SK-MEL-5 (cell line): ENCODE measurements around the gene SIGLEC6. TPM values are rescaled to one million over a fixed set of nuclear protein-coding genes. Genes with fewer than 3 reads are reported as not detected.

Source experiments
- DNase-seq: peaks from one replicate; pipeline ENCODE4 v3.0.0-alpha.2; 2016; ENCODE audit warnings: low read depth, low spot score
- in situ Hi-C: cut with HindIII; loops from 2 replicates; pipeline ENCODE4 v1.10.0; 2016; ENCODE audit warnings: low sequenced_read_pairs, high pct_unique_total_duplicates, low pct_unique_long_range_greater_than_20kb
- polyA plus RNA-seq, 2 experiments: library from polyadenylated mRNA; depleted of rRNA; stranded (reverse); fragments of >200 nt; gene quantifications; 2 replicates each; pipeline ENCODE4 v1.2.3, GENCODE V29; 2015
- total RNA-seq: library from RNA; depleted of rRNA; stranded (reverse); fragments of >200 nt; shearing (Covaris generic); gene quantifications from 2 replicates; pipeline ENCODE4 v1.2.3, GENCODE V29; 2014; rRNA removed

Gene SIGLEC6
- total RNA-seq, result not detected in 2 replicates
- not detected in 2 replicates for polyA plus RNA-seq (2015; cell fraction: cytosol; rRNA removed)
- polyA plus RNA-seq (2015; cell fraction: nucleus; rRNA removed), result not detected in 2 replicates

DNA sequence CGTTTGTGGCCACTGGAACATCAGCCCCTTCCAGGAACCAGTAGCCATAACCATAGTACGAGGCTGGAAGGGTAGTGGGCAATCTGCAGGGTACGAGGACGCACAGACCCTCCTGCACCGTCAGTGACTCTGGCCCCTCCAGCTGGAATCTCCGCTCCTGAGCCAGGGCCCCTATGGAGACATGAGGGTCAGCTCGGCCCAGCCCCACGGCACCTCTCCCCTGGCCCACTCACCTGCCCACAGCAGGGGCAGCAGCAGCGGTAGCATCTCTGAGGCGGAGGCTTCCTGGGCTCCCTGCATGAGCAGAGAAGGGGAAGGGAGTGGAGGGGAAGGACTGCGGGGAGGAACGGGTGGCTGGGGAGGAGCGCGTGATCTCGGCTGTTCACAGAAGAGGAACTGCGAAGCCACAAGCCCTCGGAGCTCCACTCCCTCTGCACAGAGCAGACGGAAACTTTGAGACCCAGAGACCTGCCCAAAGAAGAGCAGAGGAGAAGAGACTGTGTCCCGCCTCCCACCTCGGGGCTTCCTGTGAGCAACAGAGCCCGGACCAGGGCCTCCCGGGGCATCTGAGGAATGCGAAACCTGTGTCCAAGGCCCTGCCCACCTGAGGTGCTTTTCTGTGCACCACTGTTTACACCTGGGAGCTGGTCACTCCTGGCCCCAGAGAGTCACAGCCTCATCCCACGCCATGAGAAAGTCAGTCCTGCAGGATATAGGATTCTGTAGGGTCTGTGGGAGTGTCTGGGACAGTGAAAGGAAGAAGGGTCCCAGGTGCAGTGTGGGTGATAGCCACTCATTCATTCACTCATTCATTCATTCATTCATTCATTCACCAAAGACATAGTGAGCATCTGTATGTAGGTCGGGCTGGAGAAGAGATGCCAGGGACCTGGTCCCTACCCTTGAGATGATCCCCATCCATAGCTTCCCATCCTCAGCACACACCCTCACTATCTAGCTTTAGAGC, at the start of gene SIGLEC6:
SIGLEC6 (minus strand) TSS at position 322 of the 967 bp plus-strand sequence; CDS start at position 300, 22 bp downstream.
- no peak for DNase-seq
- in situ Hi-C loops, result no loop called here

DNA sequence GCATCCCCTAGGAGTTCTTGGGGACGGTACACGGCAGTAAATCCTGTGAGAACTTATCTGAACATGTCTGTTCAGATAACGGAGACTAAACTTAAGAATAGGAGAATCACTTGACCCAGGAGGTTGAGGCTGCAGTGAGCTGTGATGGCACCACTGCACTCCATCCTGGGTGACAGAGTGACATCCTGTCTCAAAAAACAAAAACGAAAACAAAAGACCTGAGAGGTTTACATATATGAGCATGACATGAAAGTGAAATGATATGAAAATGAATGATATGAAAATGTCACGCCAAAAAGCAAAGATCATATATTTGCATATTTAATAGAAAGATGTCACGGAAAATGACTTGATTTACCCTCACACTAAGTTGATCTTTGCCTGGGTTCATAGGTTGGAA, 45.4 kb upstream of the SIGLEC6 start:
- in situ Hi-C loops, result no loop called here
- no peak for DNase-seq

DNA sequence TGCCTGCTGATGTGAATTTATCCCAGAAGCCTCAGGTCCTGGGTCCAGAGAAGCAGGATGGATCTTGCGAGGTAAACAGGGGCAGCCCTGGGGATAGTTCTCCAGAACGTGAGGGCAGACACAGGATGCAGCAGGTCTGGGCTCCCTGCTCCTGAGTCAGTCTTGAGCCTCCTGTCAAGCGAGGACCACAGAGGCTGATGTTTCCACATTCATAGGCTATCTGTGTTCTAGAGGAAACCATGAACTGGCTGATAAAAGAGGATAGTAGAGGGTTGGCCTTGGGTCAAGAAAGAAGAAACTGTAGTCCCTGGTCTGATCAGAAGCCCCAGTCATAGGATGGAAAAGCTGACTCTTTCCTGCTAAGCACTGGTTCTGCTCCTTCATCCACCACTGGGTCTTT, 41.9 kb upstream of the SIGLEC6 start:
- in situ Hi-C loops, result no loop called here
- DNase-seq, result no peak

DNA sequence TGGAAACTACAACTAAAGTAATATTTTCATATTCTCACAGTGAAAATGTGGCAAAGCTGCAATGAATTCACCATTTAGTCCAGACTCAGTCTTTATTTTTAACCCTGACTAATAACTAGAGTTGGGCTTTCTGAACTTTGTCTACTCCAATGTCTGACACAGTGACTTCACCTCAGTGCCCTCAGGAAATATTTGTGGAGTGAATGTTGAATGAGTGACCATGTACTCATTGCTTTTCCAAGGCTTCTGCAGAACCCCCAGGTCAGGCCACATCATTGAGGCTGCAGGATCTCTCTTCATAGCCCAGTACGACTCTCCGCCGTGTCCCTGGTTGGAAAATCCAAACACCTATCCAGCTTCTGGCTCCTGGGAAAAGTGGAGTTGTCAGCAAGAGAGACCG, 41.4 kb upstream of the SIGLEC6 start:
- in situ Hi-C loops, result no loop called here
- DNase-seq, result no peak

DNA sequence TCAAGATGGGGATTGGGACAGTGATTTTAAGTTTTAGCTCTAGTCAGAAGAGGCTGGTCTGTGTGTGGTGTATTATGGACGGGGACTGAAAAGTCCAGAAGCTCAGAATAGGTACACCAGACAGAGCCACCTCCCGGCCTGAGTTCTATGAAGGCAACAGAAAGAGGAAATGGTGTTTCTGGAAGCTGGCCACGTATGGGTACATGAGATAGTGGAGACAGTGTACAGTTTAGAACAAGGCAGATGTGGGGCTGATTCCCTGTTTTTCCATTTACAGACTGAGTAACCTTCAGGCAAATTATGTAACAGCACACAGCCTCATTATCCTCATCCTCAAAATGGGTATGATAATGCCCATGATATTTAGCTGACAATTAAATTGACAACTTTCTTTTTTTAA, 40.9 kb upstream of the SIGLEC6 start:
- DNase-seq, result no peak
- in situ Hi-C loops, result no loop called here

DNA sequence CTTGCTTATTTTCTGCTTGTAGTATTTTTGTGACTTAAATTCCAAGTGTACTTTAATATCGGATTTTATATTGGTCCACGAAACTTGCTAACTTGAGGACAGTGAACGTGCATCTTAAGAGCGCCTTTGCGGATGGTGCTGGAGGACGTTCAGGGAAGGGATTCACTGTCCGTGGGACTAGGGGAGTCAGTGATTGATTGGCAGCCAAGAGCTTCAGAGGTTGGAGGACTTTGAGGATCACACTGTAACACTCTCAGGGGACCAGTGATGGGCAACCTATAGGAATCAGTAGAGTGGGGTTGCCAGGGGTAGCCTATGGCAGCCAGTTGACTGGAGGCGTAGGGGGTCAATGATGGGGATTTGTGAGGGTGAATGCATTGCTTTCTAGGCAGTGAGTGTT, 40.1 kb upstream of the SIGLEC6 start:
- in situ Hi-C loops, result no loop called here
- no peak for DNase-seq

DNA sequence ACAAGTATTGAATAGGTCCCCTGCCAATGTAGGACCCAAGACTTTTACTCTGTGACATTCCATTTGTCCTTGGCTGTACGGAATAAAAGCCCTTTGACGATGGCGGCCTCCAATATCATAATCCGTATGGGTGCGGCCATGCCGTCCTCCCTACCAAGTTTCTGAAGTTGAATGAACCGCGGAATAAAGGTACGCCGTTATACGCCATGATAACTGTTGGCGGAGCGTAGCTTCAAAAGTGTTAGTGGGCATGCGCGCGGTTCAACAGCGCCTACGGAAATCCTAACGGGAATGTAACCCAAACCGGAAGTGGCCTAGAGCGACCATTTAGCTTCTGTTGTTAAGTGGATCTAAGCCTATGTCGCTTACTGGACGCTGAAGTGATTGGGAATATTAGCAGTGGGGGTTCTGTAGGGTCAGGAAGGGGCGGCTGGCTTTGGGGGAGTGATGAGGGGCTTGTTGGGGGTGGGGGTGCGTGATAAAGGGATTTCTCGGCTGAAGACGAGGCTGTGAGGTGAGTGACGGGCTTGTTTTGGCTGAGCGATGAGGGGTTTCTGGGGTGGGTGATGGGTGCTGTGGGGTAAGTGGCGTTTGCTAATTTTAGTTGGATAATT, 39.6 kb upstream of the SIGLEC6 start, which contains the start of gene ZNF175:
ZNF175 (plus strand) TSS at position 322 of the 614 bp plus-strand sequence. CDS start 2,047 bp downstream, outside the sequence.
- in situ Hi-C loops, result no loop called here

DNA sequence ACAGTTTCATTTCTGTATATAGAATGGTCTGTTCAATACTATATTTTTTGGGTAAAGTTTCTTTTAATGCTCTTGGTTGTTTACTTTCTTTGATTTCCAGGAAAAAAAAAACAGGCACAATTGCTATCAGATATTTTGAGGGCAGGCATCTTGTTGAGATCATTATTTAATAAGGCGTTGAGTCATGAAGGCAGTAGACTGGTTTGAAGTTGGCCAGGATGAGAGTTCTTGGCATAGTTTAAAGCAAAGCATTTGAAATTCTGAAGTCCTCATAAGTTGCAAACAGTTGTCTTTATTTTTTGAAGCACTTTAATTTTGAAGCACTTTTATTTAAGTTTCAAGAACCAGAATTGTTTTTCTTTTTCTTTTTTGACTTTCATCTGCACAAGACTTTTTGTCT, 37.0 kb upstream of the SIGLEC6 start:
- no peak for DNase-seq
- in situ Hi-C loops, result no loop called here

More for the DNA sequence above, 39.6 kb upstream of the SIGLEC6 start, which contains the start of gene ZNF175:
- peak; percentile 96 for DNase-seq

DNA sequence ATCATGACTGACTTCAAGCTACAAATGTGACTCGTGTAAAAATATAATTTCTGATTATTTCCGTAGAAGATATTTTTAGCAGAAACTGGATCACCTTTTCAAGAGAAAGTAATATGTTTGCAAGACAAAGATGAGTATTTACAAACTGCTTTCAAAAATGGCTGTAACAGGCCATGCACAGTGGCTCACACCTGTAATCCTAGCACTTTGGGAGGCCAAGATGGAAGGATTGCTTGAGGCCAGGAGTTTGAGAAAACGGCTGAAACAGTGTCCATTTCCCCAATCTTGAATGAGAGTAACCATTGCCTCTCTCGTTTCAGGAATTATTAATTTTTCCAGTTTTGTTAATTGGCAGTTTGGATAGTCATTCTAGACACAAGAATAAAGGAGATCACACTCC, 36.1 kb upstream of the SIGLEC6 start:
- in situ Hi-C loops, result no loop called here
- no peak for DNase-seq

DNA sequence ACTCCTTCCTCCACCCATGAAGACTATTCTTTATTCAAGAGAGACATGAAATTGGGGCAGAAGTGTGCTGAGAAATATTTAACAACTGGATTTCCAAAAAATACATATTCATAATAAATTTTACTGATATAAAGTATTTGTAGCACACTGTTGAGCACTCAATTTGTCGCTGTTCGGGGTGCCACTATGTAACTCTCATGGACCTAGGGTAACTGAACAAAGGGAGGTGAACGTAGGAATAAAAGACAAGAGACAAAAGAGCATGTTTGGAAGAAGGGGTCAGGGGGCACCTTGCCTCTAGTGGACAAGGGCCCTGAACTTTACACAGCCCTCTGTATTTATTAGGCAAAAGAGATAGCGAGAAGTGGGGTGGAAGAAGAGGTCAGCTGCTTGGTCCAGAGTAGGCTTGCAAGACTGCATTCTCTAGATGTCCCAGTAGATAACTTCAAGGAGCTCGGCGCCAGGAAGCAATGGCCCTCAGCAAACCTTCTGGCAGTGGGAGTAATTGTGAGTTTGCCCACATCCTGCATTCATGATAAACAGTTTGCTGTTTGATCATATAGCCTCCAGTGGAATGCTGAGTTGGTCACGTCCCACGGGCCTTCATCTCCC, 35.1 kb upstream of the SIGLEC6 start:
- in situ Hi-C loops, result no loop called here
- no peak for DNase-seq

DNA sequence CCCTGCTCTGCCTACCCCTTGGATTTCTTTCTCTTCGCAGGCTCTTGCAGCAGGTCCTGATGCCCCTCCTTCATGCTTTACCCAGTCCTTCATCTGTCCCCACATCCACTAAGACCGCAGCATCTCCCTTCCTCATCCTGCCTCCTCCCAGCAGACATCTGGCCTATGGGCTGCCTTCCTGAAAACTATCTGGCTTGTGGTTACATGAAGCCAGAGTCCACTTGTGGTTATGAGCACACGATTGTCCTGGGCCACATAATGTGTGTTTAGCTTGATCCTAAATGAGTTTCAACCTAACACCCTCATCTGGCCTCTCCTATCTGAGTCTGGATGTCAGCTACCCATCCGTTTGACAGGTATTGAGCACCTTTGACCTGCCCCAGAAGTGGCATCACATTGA, 34.1 kb upstream of the SIGLEC6 start:
- no peak for DNase-seq
- in situ Hi-C loops, result no loop called here

DNA sequence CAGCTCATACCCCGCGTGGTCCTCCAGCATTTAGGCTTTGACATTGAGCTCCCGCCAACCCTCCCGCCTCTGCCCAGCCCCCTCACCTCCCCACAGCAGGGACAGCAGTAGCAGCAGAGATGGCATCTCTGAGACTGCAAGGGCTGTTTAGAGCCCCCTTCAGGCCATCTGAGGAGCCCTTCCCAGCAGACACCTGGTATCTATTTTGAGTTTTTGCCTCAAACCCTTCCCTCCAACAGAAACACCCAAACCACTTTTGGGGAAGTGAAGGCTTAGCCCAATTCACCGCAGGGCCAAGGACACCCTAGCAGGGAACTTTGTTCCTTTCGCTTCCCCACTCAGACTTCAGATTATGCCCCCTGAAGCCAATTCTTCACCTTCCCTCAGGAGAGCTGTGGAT, 33.3 kb upstream of the SIGLEC6 start:
- no peak for DNase-seq
- in situ Hi-C loops, result no loop called here

DNA sequence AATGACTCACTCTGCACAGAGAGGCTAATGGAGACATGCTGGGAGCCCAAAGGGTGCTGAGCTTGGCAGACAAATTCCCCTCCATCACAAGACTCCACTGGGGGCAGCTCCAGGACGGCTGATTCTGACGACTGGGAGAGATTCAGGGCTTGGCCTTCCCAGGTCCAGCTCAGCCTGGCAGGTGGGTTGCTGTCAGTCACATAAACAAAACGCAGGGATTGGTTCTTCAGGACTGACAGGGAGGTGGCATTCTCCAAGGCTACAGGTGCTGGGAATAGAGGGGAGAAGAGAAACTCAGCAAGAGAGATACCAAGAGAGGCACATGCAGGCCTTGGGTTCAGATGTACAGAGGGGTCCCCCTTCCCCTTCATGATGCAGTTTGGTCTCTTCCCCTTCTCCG, 28.9 kb upstream of the SIGLEC6 start:
- in situ Hi-C loops, result no loop called here
- DNase-seq, result no peak

DNA sequence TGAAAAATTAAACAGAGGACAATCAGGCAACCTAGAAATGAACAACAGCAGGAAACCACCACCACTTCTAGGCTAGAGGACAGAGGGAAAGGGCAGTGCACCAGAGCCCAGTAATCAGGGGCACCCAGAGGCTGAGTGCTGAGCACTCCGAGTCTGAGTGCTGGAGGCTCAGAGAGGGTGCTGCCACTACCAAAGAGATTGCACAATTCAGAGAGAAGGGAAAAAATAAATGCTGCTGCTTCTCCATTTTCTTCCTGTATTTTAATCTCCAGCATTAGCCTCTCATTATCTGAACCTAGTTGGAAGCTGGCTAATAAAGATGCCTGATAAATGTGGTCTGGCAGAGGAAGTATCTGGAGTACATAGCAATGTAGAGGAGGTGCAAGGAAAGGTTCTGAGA, 27.8 kb upstream of the SIGLEC6 start:
- no peak for DNase-seq
- in situ Hi-C loops, result no loop called here

DNA sequence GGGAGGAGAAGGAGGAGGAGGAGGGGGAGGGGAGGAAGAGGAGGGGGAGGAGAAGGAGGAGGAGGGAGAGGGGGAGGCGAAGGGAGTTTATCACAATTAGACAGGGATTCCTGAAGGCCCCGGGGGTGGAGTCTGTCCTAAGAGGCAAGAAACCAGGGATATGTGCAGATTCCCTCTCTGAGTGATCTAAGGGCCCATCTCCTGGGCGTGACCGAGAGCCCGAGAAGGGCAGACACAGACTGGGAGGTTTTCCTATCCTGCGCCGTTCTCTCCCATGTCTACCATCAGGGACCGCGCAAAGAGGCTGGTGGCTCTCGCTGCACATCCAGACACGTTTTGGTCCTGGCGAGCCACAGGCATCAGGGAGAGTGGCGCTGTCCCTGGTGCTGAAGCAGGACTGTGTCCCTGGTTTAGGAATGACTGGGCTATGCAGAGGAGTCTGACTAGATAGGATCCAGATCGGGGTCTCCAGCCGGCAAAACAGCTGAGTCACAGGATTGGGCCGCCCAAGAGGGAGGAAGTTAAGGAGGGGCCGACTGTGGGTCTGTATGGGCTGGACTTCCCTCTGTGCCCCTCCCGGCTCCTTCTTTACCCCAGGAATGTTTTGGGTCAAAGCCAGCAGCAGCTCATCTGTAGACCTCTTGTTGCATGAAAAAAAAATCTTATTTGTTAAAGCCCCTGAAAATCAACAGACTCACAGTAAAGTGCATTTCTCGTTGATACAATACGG, 21.7 kb upstream of the SIGLEC6 start:
- DNase-seq, result peak; percentile 26
- in situ Hi-C loops, result no loop called here

DNA sequence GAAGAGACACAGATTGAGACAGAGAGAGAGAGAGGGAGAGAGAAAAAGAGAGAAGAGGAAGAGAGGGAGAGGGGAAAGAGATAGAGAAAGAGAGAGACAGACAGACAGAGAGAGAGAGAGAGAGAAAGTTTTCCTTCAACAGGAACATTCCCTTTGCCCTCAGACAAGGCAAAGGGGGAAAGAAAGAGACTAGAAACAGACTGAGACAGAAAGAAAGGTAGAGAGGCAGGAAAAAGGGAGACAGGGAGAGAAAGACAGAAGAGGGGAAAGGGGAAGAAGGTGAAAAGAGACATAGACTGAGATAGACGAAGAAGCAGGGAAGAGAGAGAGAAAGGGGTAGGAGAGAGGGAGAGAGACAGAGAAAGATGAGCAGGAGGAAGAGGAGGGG, 21.1 kb upstream of the SIGLEC6 start:
- in situ Hi-C loops, result no loop called here
- DNase-seq, result no peak

DNA sequence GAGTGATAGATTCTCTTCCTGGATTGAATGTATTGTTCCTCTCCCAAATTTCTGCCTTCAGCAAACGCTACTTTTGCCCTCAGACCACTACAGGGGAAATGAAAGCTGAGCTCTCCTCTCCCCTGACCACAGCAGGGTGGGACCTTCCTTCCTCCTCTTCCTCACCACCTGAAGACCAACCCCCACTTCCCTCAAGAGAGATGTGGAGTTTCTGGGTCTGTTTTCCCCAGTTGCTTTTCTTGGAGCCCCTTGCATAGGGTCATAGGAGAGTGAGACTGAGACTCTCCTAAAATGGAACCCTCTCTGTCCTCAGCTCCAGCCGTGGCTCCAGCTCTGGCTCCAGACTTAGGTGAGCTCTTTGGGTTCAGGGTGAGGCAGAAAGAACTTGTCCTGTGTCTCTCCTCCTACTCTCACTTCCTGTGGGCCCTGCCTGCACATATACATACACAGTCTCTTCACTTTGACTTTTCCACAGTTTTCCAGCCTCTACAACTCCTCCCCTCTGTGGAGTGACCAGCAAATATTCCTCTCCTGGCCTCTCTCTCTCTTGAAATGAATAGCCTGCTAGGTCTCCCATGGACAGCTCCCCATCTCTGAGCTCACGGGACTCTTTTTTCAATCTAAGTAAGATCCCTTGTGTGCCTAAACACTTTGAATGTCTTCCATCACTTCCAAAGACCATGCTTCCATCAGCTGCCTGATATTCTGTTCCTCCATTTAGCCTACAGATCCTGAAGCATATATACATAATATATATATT, 20.4 kb upstream of the SIGLEC6 start:
- in situ Hi-C loops, result no loop called here
- no peak for DNase-seq
